Esophagus muscularis mucosa (tissue), 4 donors: Measurements from ENCODE around the gene MAP4K4. TPM values are rescaled to one million over a fixed set of nuclear protein-coding genes. Genes with fewer than 3 reads are reported as not detected.

Source experiments
- DNase-seq: peaks from one replicate; pipeline ENCODE4 v3.0.0-alpha.2; 2017; ENCODE audit errors: extremely low spot score
- H3K27ac ChIP-seq, 4 donors: fragments of 200-600 bp; sonication (generic); replicated peaks in 1 of 4; 1 replicate in 3 of 4; 2 replicates in 1 of 4; pipeline ENCODE4 v1.5.1; 2016 to 2019; ENCODE audit warnings: mild to moderate bottlenecking in 1 of 4
- H3K27me3 ChIP-seq, 4 donors: fragments of 200-600 bp; sonication (generic); one replicate each; pipeline versions ENCODE4 v1.5.1 to v1.6.0; 2016 to 2019
- H3K36me3 ChIP-seq, 4 donors: fragments of 200-600 bp; sonication (generic); one replicate each; pipeline ENCODE4 v1.5.1; 2016 to 2019
- H3K4me1 ChIP-seq, 4 donors: fragments of 200-600 bp; sonication (generic); one replicate each; pipeline ENCODE4 v1.5.1; 2016 to 2019
- H3K4me3 ChIP-seq, 4 donors: fragments of 200-600 bp; sonication (generic); 1 replicate in 2 of 4; 2 replicates in 2 of 4; pipeline ENCODE4 v1.5.1; 2016 to 2019; ENCODE audit warnings: mild to moderate bottlenecking in 4 of 4, moderate library complexity in 1 of 4
- H3K9me3 ChIP-seq, 4 donors: fragments of 200-600 bp; sonication (generic); 1 replicate in 3 of 4; 2 replicates in 1 of 4; pipeline ENCODE4 v1.5.1; 2016 to 2019
- EP300 ChIP-seq: sonication (generic); formaldehyde crosslinking; IDR thresholded peaks from one replicate; pipeline ENCODE4 v1.6.1; 2017; ENCODE audit warnings: antibody characterized with exemption
- POLR2A ChIP-seq: fragments of 450-650 bp; IDR thresholded peaks from one replicate; pipeline ENCODE4 v1.6.1; 2017; ENCODE audit warnings: antibody characterized with exemption, moderate library complexity, mild to moderate bottlenecking, low read depth
- POLR2AphosphoS5 ChIP-seq, 2 donors: sonication (generic); formaldehyde crosslinking; IDR thresholded peaks; one replicate each; pipeline ENCODE4 v1.6.1; 2017; ENCODE audit warnings: antibody characterized with exemption in 2 of 2
- WGBS: methylation state at CpG from one replicate; pipeline ENCODE4 v1.1.5; 2018; 5-methylcytosine and 5-hydroxymethylcytosine counted together
- intact Hi-C: fragments of 100-400 bp; cut with DNase I; formaldehyde crosslinking; loops from one replicate; pipeline ENCODE4 v1.15.1; 2023
- total RNA-seq, 4 donors: library from RNA; depleted of rRNA; stranded (reverse); fragments of >200 nt; gene quantifications; one replicate each; pipeline versions ENCODE4 v1.1.0 to v1.2.1, GENCODE V29; 2016
- TF ChIP-seq, protein P1 (sequence below), 3 experiments: fragments of 200-600 bp in 2 of 3; fragments of 450-650 bp in 1 of 3; sonication (generic) in 2 of 3; IDR thresholded peaks; one replicate each; pipeline ENCODE4 v1.5.1; 2017 to 2019; ENCODE audit warnings: antibody characterized with exemption in 3 of 3, mild to moderate bottlenecking in 2 of 3, moderate library complexity in 1 of 3

The MAP4K4 gene
- total RNA-seq, 4 donors from 2014 or later: 37.8 to 59.0 (median 51.7) TPM

DNA sequence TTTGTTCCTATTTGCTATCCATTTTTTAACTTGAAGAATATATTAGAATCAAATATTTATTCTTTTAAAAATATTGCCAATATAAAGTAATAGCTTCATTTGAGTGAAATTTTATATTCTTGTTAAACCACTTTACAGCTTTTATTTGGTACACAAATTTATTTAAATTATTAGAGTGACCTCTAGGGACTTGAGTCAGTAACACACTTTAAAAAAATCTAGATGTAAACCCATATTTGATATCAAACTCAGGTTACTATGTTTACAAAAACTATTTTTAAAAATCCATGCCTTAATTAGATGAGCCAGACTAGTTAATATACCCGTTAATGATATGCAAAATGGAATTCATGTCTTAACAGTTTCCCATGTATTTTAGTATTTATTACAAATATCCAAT lies 134.6 kb downstream of the MAP4K4 start:
- intact Hi-C loops: no loop called here
- TF ChIP-seq EP300: no peak
- TF ChIP-seq, protein P1, sequence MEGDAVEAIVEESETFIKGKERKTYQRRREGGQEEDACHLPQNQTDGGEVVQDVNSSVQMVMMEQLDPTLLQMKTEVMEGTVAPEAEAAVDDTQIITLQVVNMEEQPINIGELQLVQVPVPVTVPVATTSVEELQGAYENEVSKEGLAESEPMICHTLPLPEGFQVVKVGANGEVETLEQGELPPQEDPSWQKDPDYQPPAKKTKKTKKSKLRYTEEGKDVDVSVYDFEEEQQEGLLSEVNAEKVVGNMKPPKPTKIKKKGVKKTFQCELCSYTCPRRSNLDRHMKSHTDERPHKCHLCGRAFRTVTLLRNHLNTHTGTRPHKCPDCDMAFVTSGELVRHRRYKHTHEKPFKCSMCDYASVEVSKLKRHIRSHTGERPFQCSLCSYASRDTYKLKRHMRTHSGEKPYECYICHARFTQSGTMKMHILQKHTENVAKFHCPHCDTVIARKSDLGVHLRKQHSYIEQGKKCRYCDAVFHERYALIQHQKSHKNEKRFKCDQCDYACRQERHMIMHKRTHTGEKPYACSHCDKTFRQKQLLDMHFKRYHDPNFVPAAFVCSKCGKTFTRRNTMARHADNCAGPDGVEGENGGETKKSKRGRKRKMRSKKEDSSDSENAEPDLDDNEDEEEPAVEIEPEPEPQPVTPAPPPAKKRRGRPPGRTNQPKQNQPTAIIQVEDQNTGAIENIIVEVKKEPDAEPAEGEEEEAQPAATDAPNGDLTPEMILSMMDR (IDR thresholded peaks at IDR 0.05): peak; percentile 26 to 38 (median 37)
- peaks cover 42 to 47% (median 46%) of the 10 kb centered on the region in 4 donors for H3K4me1 ChIP-seq
- no peak for DNase-seq
- H3K36me3 ChIP-seq: peaks cover 4 to 43% (median 34%) of the 10 kb centered on the region in 4 donors
- no peaks in the 10 kb centered on the region for H3K27me3 ChIP-seq
- H3K9me3 ChIP-seq: no peaks in the 10 kb centered on the region
- 64% methylated on average over 1 of the region's 1 CpG for WGBS
- no peak overlapping the region for H3K27ac ChIP-seq
- no peak overlapping the region for H3K4me3 ChIP-seq

DNA sequence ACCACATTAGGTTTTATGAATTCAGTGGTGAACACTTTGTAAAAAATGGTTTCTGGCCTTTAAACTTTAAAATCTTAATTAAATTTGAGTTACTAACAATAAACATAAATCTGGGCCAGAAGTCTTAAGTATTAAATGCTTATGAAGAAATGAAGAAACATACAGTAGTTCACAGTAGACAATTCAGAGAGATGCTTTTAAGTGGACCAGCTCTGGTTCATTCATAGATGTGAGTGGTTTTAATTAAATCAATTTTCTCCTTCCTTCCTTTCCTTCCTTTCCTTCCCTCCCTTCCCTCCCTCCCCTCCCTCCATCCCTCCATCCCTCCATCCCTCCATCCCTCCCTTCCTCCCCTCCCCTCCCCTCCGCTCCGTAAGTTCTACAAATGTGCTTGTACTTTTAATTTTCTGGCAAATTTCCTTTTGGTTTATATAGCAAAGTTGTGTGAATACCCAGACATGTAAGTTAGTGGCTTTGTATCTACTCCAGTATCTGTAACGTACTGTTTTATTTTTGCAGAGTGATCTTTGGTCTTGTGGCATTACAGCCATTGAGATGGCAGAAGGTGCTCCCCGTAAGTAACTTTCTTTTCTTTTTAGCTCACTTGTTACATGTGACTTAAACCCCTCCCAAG lies 136.5 kb downstream of the MAP4K4 start:
- TF ChIP-seq POLR2A: no peak
- Histone ChIP-seq H3K27ac (no peak overlapping the region), H3K9me3 (no peaks in the 10 kb centered on the region), H3K27me3 (no peaks in the 10 kb centered on the region), H3K4me3 (no peak overlapping the region), H3K4me1 (peaks cover 23 to 29% (median 27%) of the 10 kb centered on the region in 4 donors), H3K36me3 (peaks cover 4 to 60% (median 43%) of the 10 kb centered on the region in 4 donors)
- intact Hi-C loops: no loop called here
- no peak for DNase-seq
- WGBS: 88% methylated on average over 4 of the region's 4 CpGs

DNA sequence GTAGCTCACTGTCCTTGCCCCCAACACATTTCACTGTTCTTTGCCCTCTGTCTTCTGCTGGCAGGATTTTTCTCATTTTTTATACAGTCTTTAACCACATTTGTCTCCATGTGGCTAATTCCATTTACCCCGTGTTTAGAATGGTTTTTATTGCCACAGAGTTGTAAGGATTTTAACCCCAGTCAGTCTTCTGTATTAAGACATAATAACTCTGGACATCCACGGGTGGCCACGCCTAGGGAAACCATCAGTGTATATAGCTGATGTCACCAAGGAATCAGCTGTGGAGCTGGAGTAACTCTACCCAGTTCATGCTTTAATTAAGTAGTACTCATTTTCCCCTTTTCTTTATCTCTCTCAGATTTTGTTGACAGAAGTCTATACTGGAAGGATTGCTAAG lies 139.8 kb downstream of the MAP4K4 start:
- Histone ChIP-seq H3K36me3 (peaks cover 0 to 87% (median 57%) of the 10 kb centered on the region in 4 donors), H3K27ac (no peak overlapping the region), H3K27me3 (no peaks in the 10 kb centered on the region), H3K4me3 (no peak overlapping the region), H3K4me1 (peaks cover 0 to 4% (median 2%) of the 10 kb centered on the region in 4 donors), H3K9me3 (no peaks in the 10 kb centered on the region)
- no peak for TF ChIP-seq EP300
- TF ChIP-seq POLR2A: no peak
- no peak for TF ChIP-seq POLR2AphosphoS5 (IDR thresholded peaks at IDR 0.05)
- TF ChIP-seq, protein P1 (IDR thresholded peaks at IDR 0.05): no peak
- 68% methylated on average over 3 of the region's 3 CpGs for WGBS
- intact Hi-C loops: no loop called here
- DNase-seq: no peak

- intact Hi-C loops: no loop called here
- peaks cover 5 to 89% (median 56%) of the 10 kb centered on the region in 4 donors for H3K36me3 ChIP-seq
- WGBS: 93% methylated on average over 5 of the region's 5 CpGs
Measured at GRCh38 chr2:101841679-101842327, 144.3 kb downstream of the MAP4K4 start.

GRCh38 chr2:101842471-101842870 lies 145.0 kb downstream of the MAP4K4 start:
- Histone ChIP-seq H3K4me1 (peaks cover 7 to 27% (median 25%) of the 10 kb centered on the region in 4 donors), H3K4me3 (no peak overlapping the region), H3K27ac (no peak overlapping the region), H3K36me3 (peaks cover 5 to 87% (median 54%) of the 10 kb centered on the region in 4 donors), H3K27me3 (no peaks in the 10 kb centered on the region), H3K9me3 (no peaks in the 10 kb centered on the region)
- no peak for TF ChIP-seq POLR2A
- WGBS: 71% methylated on average over 1 of the region's 1 CpG
- DNase-seq: no peak
- intact Hi-C loops: no loop called here

More at GRCh38 chr2:101841679-101842327, 144.3 kb downstream of the MAP4K4 start:
- Histone ChIP-seq H3K27me3 (no peaks in the 10 kb centered on the region), H3K9me3 (no peaks in the 10 kb centered on the region), H3K4me3 (no peak overlapping the region), H3K4me1 (peaks cover 7 to 27% (median 25%) of the 10 kb centered on the region in 4 donors), H3K27ac (no peak overlapping the region)
- TF ChIP-seq POLR2AphosphoS5 (IDR thresholded peaks at IDR 0.05) (no peak), POLR2A (no peak), EP300 (no peak)
- TF ChIP-seq, protein P1 (IDR thresholded peaks at IDR 0.05): no peak
- no peak for DNase-seq
